Measurements from ENCODE around the gene HIBCH.
"Not testable (repeated sequence)": the region's sequence is repeated elsewhere in the genome, so short reads cannot be mapped to it uniquely, and the experiment has no call there.

Gene HIBCH

DNA sequence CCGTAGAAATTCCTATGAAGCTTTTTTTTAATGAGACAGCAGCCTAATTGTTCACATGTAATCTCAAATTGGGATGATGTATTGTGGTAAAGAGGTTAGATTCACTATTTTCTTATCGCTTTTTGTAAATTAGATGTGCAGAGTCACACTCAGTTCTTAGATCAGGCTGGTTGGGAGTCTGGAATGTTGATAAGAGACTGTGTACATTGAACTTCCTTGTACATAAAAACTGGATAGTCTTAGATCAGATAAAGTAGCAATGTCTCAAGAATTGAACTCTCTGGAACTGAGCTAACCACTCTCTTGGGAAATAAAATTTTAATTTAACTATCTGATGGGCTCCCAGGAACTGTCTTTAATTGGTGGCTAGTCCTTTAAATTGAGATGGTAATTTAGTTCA, 149.0 kb downstream of the HIBCH start:
- Histone ChIP-seq H3K4me1 (ENCODE audit: control insufficient read depth, insufficient read depth, low read length) (no peaks in the 10 kb centered on the region), H3K27me3 (ENCODE audit: control insufficient read depth, insufficient read depth, low read length) (no peaks in the 10 kb centered on the region), H3K27ac (ENCODE audit: low read depth, low read length) (no peak overlapping the region), H3K36me3 (ENCODE audit: control insufficient read depth, insufficient read depth, low read length) (no peaks in the 10 kb centered on the region), H3K9me3 (ENCODE audit: control insufficient read depth, insufficient read depth, low read depth, low read length) (peaks cover 7% of the 10 kb centered on the region), H3K9ac (ENCODE audit: low read length) (no peak overlapping the region), H3K4me3 (ENCODE audit: low read depth, low read length) (no peak overlapping the region)

DNA sequence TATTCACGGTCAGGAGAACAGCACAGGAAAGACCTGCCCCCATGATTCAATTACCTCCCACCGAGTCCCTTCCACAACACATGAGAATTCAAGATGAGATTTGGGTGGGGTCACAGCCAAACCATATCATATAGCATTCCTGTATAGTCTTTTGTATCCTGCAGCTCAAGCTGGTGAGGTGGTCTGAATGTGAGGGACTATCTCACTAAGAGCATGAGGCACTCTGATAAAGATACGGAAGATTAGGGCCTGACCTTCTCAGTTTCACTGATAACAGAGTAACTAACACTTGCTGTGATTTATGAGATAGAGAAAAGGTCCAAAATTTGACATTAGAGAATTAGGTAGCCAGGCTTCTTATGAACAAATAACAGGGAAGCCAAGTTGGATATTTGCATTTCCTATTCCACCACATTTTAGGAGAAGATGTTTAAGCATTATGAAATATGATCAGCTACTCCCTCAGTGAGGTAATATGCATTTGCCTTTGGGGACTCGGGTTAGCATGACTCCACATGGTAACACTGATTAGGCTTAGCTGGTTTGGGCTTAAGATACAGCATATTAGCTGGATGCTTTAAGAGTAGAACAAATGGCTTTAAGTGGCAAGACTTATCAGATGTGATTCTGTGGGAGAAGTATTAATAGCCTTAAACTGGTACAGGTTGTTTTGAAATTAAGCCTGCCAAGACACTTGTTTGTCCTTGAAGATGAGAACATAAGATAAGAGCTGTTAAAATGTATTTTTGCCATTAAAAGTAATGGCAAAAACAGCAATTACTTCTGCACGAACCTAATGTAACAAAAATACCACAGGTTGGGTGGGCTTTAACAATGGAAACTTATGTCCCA, 150.2 kb downstream of the HIBCH start:
- Histone ChIP-seq H3K36me3 (ENCODE audit: control insufficient read depth, insufficient read depth, low read length) (no peaks in the 10 kb centered on the region), H3K9me3 (ENCODE audit: control insufficient read depth, insufficient read depth, low read depth, low read length) (peaks cover 16% of the 10 kb centered on the region), H3K4me3 (ENCODE audit: low read depth, low read length) (no peak overlapping the region), H3K9ac (ENCODE audit: low read length) (no peak overlapping the region), H3K4me1 (ENCODE audit: control insufficient read depth, insufficient read depth, low read length) (no peaks in the 10 kb centered on the region), H3K27ac (ENCODE audit: low read depth, low read length) (no peak overlapping the region), H3K27me3 (ENCODE audit: control insufficient read depth, insufficient read depth, low read length) (no peaks in the 10 kb centered on the region)

DNA sequence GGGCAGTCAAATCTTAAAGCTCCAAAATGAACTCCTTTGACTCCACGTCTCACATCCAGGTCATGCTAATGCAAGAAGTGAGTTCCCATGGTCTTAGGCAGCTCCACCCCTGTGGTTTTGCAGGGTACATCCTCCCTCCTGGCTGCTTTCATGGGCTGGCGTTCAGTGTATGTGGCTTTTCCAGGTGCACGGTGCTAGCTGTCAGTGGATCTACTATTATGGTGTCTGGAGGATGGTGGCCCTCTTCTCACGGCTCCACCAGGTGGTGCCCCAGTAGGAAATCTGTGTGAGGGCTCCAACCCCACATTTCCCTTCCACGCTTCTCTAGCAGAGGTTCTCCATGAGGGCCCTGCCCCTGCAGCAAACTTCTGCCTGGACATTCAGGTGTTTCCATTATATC, 151.9 kb downstream of the HIBCH start:
- Histone ChIP-seq H3K27ac (ENCODE audit: low read depth, low read length) (no peak overlapping the region), H3K36me3 (ENCODE audit: control insufficient read depth, insufficient read depth, low read length) (no peaks in the 10 kb centered on the region), H3K9ac (ENCODE audit: low read length) (no peak overlapping the region), H3K9me3 (ENCODE audit: control insufficient read depth, insufficient read depth, low read depth, low read length) (peaks cover 16% of the 10 kb centered on the region), H3K4me1 (ENCODE audit: control insufficient read depth, insufficient read depth, low read length) (no peaks in the 10 kb centered on the region), H3K4me3 (ENCODE audit: low read depth, low read length) (no peak overlapping the region), H3K27me3 (ENCODE audit: control insufficient read depth, insufficient read depth, low read length) (no peaks in the 10 kb centered on the region)

DNA sequence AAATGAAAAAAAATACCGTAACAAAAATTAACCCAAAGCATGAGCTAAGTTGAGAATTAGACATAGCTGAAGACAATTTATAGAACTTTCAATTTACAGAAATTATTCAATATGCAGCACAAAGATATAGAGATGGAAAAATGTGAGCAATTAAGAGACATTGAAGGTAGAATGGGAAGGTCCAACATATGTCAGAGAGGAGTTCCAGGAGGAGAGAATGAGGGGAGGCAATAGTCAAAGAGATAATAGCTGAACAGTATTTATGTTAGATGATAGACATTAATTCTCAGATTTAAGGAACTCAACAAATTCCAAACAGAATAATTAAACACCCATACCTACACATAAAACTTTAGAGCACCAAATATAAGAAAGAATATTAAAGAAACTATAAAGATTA, 154.1 kb downstream of the HIBCH start:
- no peak overlapping the region for H3K9ac ChIP-seq (ENCODE audit: low read length)
- no peaks in the 10 kb centered on the region for H3K27me3 ChIP-seq (ENCODE audit: control insufficient read depth, insufficient read depth, low read length)
- no peaks in the 10 kb centered on the region for H3K4me1 ChIP-seq (ENCODE audit: control insufficient read depth, insufficient read depth, low read length)
- no peaks in the 10 kb centered on the region for H3K36me3 ChIP-seq (ENCODE audit: control insufficient read depth, insufficient read depth, low read length)
- peaks cover 16% of the 10 kb centered on the region for H3K9me3 ChIP-seq (ENCODE audit: control insufficient read depth, insufficient read depth, low read depth, low read length)
- no peak overlapping the region for H3K4me3 ChIP-seq (ENCODE audit: low read depth, low read length)
- no peak overlapping the region for H3K27ac ChIP-seq (ENCODE audit: low read depth, low read length)

DNA sequence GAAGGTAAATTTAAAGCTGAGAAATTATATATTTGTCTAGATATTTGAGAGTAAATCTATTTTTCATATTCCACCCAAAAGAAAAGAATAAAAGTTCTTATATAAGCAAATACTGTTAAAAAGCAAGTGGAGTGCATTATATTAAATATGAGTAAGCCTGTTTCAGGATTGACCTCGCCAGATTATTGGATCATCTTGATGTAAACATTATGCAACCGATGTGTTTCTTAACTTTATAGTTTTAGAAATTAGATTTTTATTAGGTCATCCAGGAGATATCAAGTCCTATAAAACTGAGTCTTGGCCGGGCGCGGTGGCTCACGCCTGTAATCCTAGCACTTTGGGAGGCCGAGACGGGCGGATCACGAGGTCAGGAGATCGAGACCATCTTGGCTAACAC, 156.8 kb downstream of the HIBCH start:
- Histone ChIP-seq H3K4me3 (ENCODE audit: low read depth, low read length) (no peak overlapping the region), H3K36me3 (ENCODE audit: control insufficient read depth, insufficient read depth, low read length) (no peaks in the 10 kb centered on the region), H3K27me3 (ENCODE audit: control insufficient read depth, insufficient read depth, low read length) (no peaks in the 10 kb centered on the region), H3K27ac (ENCODE audit: low read depth, low read length) (no peak overlapping the region), H3K9me3 (ENCODE audit: control insufficient read depth, insufficient read depth, low read depth, low read length) (peaks cover 13% of the 10 kb centered on the region), H3K9ac (ENCODE audit: low read length) (no peak overlapping the region), H3K4me1 (ENCODE audit: control insufficient read depth, insufficient read depth, low read length) (peaks cover 10% of the 10 kb centered on the region)

DNA sequence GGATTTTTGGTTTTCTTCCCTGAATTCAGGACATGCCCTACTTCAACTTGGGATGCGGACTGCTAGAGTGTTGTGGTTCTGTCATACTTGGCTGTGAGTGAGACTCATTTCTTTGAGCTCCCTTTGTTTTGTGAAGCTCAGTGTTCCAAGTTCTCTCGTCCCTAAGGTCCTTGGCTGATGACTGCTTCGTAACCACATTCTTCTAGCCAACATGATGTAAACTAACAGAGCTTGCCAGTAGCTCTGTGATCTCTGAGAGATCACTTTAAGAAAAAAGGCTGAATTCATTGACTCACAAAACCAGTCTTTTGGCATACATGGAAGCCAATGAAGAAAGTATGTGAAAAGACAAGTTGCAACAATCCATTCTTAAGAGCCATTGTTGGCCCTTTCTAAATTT, 160.2 kb downstream of the HIBCH start:
- Histone ChIP-seq H3K36me3 (ENCODE audit: control insufficient read depth, insufficient read depth, low read length) (no peaks in the 10 kb centered on the region), H3K27ac (ENCODE audit: low read depth, low read length) (no peak overlapping the region), H3K4me3 (ENCODE audit: low read depth, low read length) (no peak overlapping the region), H3K4me1 (ENCODE audit: control insufficient read depth, insufficient read depth, low read length) (peaks cover 10% of the 10 kb centered on the region), H3K9me3 (ENCODE audit: control insufficient read depth, insufficient read depth, low read depth, low read length) (no peaks in the 10 kb centered on the region), H3K9ac (ENCODE audit: low read length) (no peak overlapping the region), H3K27me3 (ENCODE audit: control insufficient read depth, insufficient read depth, low read length) (no peaks in the 10 kb centered on the region)

DNA sequence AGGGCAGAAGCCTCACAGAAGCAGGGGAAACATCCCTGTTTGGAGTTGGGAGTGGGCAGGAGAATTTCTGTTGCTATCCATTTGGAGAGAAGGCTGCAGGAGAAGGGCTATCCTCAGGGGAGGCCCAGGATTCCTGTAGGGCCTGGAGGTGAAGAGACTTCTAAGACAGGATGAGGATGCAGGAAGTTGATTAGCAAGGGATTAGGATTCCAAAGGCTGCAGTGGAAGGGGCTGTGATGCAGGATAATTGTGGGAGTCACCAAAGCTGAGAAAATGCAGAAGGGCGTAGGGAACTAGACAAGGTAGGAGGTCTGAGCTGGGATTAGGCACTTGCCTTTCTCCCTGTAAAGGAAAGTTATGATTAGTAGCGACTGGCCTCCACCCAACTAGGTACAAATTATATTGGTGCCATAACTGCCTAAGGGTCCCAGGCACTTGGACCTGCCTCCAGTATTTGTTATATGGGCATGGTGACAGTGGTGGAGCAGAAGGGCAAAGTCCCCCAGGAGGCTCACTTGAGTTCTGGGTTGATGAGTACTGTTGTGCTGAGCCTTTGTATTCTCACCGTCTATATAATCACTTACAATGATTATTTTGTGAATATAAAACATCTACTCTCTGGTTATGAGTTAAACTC, 160.7 kb downstream of the HIBCH start:
- no peaks in the 10 kb centered on the region for H3K36me3 ChIP-seq (ENCODE audit: control insufficient read depth, insufficient read depth, low read length)
- no peak overlapping the region for H3K9ac ChIP-seq (ENCODE audit: low read length)
- peaks cover 10% of the 10 kb centered on the region for H3K4me1 ChIP-seq (ENCODE audit: control insufficient read depth, insufficient read depth, low read length)
- H3K9me3 ChIP-seq (ENCODE audit: control insufficient read depth, insufficient read depth, low read depth, low read length), result no peaks in the 10 kb centered on the region
- H3K27me3 ChIP-seq (ENCODE audit: control insufficient read depth, insufficient read depth, low read length), result no peaks in the 10 kb centered on the region
- H3K27ac ChIP-seq (ENCODE audit: low read depth, low read length), result no peak overlapping the region
- no peak overlapping the region for H3K4me3 ChIP-seq (ENCODE audit: low read depth, low read length)

DNA sequence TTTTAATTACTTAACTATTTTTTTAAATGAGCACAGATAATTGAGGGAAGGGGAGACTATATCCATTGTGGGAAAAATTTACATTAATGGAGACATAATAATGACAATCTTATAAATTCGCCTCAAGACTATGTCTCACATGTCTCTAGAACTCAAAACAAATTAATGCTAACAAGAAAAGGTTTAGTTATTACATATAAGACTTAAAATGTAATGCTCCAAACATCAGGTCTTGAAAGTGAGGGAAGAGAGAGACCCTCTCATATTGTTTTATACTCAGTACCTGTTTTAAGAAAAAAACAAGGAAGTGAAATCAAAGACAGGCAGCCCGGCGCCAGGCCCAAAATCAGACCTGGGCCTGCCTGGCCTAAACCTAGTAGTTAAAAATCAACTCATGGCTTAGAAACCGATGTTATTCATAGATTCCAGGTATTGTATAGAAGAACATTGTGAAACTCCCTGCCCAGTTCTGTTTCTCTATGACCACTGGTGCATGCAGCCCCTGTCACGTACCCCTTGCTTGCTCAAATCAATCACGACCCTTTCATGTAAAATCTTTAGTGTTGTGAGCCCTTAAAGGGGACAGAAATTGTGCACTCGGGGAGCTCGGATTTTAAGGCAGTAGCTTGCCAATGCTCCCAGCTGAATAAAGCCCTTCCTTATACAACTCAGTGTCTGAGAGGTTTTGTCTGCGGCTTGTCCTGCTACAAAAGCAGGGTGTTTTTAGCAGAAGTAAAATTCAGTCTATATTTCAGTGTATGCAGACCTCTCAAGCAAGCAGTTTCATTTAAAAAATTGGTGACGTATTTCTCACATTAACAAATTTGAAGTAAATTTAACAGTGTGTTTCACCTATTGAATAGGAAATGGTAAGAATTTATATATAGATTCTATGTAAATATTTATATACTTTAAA, 161.8 kb downstream of the HIBCH start:
- not testable (repeated sequence) for H3K27ac ChIP-seq (ENCODE audit: low read depth, low read length); H3K27me3 ChIP-seq (ENCODE audit: control insufficient read depth, insufficient read depth, low read length); H3K9ac ChIP-seq (ENCODE audit: low read length); H3K4me3 ChIP-seq (ENCODE audit: low read depth, low read length); H3K36me3 ChIP-seq (ENCODE audit: control insufficient read depth, insufficient read depth, low read length); H3K9me3 ChIP-seq (ENCODE audit: control insufficient read depth, insufficient read depth, low read depth, low read length)
- H3K4me1 ChIP-seq (ENCODE audit: control insufficient read depth, insufficient read depth, low read length), result peaks cover 10% of the 10 kb centered on the region

DNA sequence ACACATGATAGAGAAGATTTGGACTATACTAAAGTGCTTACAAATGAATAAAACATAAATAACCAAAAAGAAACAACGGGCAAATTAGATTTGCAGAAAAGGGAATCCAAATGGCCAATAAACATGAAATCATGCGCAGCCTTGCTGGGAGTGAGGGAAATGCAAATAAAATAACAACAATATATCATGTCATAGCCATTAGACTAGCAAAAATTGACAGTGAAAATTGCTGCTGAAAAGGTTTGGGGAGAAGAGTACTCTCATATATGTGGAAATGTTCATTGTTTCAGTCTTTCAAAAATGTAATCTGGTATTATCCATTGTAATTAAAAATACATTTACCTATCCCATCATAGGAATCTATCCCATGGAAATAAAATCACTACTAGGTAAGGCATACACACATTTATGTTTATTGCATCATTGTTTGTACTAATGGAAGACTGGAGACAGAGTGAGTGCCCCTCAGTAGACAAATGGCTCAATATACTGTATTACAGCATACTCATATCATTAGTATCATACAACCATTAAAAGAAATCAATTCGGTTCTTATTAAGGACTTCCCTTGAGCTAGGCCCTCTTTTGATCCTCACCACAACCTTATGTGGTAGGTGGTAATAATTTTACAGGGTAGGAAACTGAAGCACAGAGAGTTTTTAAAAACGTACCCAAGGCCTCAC, 163.0 kb downstream of the HIBCH start:
- H3K27ac ChIP-seq (ENCODE audit: low read depth, low read length), result no peak overlapping the region
- no peaks in the 10 kb centered on the region for H3K36me3 ChIP-seq (ENCODE audit: control insufficient read depth, insufficient read depth, low read length)
- H3K4me3 ChIP-seq (ENCODE audit: low read depth, low read length), result no peak overlapping the region
- no peaks in the 10 kb centered on the region for H3K27me3 ChIP-seq (ENCODE audit: control insufficient read depth, insufficient read depth, low read length)
- no peaks in the 10 kb centered on the region for H3K9me3 ChIP-seq (ENCODE audit: control insufficient read depth, insufficient read depth, low read depth, low read length)
- peaks cover 10% of the 10 kb centered on the region for H3K4me1 ChIP-seq (ENCODE audit: control insufficient read depth, insufficient read depth, low read length)
- no peak overlapping the region for H3K9ac ChIP-seq (ENCODE audit: low read length)
